GM18909 (cell line): ENCODE measurements around the gene RXRA.

Experiments used
- ATAC-seq: cut with Tn5 transposase; IDR thresholded peaks from one replicate; pipeline ENCODE4 v1.9.1; 2021; ENCODE audit warnings: mild to moderate bottlenecking; ENCODE audit not compliant: unreplicated experiment, poor library complexity

RXRA gene

GRCh38 chr9:134408389-134408788 is 82.1 kb downstream of the RXRA start:
- no peak for ATAC-seq

GRCh38 chr9:134408939-134409737 is 82.9 kb downstream of the RXRA start:
- no peak for ATAC-seq

- no peak for ATAC-seq
Measured at GRCh38 chr9:134410071-134410834, 84.0 kb downstream of the RXRA start.

- no peak for ATAC-seq
Measured at GRCh38 chr9:134410835-134411217, 84.6 kb downstream of the RXRA start.

- ATAC-seq, result no peak
Measured at GRCh38 chr9:134411440-134412297, 85.4 kb downstream of the RXRA start.

- no peak for ATAC-seq
Measured at GRCh38 chr9:134412298-134412711, 86.0 kb downstream of the RXRA start.

GRCh38 chr9:134413112-134413715 is 87.0 kb downstream of the RXRA start:
- ATAC-seq, result no peak

- no peak for ATAC-seq
Measured at GRCh38 chr9:134413890-134414623, 87.8 kb downstream of the RXRA start.

GRCh38 chr9:134414900-134415425 is 88.7 kb downstream of the RXRA start:
- ATAC-seq, result no peak

GRCh38 chr9:134416385-134417015 is 90.2 kb downstream of the RXRA start:
- no peak for ATAC-seq

- no peak for ATAC-seq
Measured at GRCh38 chr9:134418354-134418753, 92.1 kb downstream of the RXRA start.

- no peak for ATAC-seq
Measured at GRCh38 chr9:134419000-134419683, 92.9 kb downstream of the RXRA start.

- no peak for ATAC-seq
Measured at GRCh38 chr9:134419684-134420076, 93.4 kb downstream of the RXRA start.

GRCh38 chr9:134420281-134420845 is 94.1 kb downstream of the RXRA start:
- ATAC-seq, result no peak

GRCh38 chr9:134420974-134421432 is 94.7 kb downstream of the RXRA start:
- no peak for ATAC-seq

GRCh38 chr9:134421888-134422287 is 95.6 kb downstream of the RXRA start:
- no peak for ATAC-seq

- ATAC-seq, result no peak
Measured at GRCh38 chr9:134422301-134423090, 96.2 kb downstream of the RXRA start.
